ENCODE measurements around the gene MAML2.

The MAML2 gene

GRCh38 chr11:96178887-96179279, 164.1 kb downstream of the MAML2 start:
- no peak for DNase-seq

GRCh38 chr11:96178049-96178886, 164.7 kb downstream of the MAML2 start:
- DNase-seq = no peak

- no peak for DNase-seq
Measured at GRCh38 chr11:96177146-96177545, 165.8 kb downstream of the MAML2 start.

DNA sequence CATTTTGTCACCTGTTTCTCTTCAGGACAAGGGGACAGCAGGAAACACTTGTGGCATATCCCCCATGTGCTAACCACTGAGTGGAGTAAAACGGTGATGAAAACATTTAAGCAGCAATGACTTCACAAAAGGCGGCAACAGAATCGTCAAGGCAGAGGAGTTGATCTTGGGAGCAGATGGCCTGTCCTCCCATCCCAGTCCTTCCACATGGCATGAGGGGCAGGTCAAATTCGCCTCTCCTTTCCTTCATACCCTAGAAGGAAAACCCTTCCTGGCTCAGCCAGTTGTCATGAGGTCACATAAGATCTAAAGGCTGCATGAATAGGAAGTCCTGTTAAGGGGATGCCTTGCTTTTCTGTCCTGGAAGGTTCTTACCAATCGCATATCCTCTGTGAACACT, 169.1 kb downstream of the MAML2 start:
- no peak for DNase-seq

DNA sequence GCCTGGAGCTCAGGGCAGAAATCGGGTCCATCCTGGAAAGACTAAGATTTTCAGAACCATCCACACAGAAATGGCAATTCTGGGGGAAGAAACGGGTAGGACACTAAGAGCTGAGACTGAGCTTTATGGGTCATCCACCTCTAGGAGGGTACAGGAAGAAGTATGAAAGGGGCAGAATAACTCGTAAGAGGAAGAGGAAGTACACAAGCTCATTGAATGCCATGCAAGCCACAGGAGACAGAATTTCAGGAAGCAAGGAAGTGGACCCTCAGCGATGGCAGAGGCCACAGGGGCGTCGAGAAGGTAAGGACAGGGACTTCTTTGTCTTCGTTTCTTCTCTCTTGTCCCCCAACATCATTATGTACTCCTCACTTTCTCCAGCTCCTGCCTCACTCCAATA, 169.6 kb downstream of the MAML2 start:
- DNase-seq = no peak

GRCh38 chr11:96172604-96173003, 170.4 kb downstream of the MAML2 start:
- peak; percentile 57 for DNase-seq

GRCh38 chr11:96169250-96169649, 173.7 kb downstream of the MAML2 start:
- DNase-seq = no peak

DNA sequence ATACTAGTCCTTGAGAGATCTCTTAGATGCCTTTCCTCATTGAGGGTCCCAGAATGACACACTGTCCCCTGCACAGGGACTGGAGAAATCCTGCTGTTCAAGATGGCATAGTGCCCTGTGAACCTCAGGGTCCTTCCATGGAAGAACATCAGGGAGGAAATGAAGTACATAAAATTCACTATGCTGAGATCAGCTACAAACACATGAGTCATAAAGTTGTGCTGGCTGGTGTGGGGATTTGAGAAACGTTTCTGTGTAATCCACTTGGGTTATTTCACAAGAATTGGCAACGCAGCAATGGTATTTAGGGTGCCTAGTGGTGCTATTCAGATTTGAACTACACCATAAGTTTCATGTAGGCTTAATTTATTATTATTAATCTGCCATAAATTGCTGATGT, 174.4 kb downstream of the MAML2 start:
- DNase-seq = peak; percentile 91

GRCh38 chr11:96167787-96168186, 175.2 kb downstream of the MAML2 start:
- no peak for DNase-seq

DNA sequence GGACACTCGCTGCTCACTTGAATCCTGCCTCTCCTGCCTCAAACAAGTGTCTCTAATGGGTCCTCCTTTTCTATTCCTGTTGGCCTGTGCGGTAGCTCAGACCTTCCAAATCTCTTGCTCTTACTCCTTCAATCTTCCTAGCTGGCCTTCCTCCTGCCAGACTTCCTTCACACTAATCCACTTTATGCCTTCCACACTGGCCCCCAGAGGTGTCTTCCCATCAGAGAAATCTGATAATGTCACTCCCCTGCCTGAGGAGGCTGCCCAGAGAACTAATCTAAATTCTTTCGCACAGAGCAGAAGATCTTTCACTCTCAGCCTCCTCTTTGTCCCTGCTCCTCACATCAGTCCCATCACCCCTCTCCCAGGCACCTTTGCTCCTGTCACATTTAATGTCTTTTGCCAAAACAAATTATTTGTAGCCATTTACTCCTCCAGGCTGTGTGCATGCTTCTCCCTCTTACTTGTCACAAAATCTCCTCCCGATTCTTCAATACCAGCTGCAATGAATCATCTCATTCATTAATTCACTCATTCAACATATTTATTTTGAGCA, 175.7 kb downstream of the MAML2 start:
- no peak for DNase-seq

DNA sequence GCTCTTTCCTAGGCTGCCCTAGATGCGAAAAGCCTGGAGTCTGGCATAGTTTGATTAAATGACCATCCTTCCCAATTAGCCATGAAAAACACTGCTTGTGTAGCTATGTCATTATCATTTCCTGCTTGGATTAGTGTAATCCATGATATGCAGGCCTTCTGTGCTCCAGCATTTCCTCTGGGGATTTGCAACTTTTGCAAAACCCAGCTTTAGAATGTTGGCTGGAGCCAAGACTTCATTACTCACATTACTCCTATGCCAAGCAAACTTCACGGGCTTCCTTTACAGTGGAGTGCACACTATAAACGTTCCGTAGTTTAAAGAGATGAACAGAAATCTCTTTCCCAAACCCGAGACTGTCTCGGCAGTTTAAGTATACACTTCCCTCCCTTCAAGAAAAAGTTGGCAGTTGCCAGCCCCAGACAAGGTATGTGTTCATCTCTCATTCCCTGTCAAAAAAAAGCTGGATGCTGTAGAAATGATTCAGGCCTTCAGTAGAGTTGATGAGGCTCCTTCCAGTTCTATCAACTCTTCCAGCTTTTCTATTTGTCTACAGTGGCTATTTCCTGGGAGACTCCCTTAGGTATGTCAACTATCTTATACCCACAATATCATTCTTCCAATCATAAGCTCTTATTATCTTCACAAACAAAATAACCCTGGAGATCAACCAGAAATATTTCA, 180.0 kb downstream of the MAML2 start:
- peak; percentile 97 for DNase-seq

DNA sequence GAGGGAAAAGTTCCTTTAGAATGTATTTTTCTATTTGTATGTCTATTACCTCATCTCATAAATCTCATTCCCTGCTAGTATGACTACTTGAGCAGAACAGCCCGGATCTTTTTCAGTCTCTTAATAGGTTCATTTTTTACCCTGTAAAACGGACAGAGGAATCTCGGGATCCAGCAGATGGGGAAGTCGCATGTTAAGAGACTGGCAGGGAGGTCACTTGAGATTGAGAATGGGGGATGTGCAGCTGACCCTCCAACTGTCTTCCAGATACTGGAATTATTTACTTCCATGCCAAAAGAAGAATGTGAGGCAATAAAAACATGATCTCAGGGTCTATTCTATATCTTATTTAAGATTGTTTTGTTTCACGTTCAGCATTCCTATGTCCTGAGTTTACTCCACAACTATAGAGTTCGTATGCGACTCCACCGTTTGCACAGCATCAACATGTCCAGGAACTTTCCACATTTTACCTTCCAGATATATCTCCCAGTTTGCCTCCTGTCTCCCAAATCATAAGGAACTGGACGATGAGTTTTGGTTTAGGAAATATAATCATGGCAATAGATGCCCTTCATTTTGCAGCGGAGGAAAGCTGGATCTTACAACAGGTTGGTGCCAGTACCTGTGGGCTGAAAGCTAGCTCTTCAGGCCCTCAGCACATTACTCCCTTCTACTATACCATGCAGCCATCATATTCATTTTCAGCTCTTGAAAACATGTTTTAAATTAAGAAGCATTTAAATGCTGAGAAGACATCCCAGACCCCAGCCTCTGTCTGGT, 181.5 kb downstream of the MAML2 start:
- DNase-seq = peak; percentile 78

DNA sequence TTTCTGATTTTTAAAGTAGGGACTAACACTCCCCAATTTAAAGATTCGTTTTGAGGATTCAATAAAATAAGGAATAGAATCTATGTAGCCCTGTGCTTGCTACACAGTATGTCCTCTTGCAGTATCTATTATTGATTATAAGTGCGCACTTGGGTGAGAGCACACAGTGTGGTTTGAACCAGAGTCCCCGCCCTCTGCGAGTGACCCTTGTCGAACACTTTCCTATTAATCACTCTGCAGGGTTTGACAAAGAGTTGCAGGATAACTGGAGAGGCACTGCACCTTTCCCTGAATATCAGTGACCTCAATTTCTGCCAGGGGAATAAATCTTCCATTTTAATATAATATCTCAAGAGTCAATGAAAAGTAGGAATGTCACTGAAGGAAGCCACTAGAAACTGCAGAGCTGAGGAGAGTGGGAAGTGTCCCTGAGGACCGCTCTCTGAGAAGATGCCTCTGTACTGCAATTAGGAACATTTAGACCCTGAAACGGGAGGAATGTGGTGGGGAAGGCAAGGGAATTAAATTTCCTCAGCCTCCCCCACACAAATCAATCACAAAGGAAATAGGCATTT, 182.2 kb downstream of the MAML2 start:
- DNase-seq = no peak

- no peak for DNase-seq
Measured at GRCh38 chr11:96159968-96160367, 183.0 kb downstream of the MAML2 start.

DNA sequence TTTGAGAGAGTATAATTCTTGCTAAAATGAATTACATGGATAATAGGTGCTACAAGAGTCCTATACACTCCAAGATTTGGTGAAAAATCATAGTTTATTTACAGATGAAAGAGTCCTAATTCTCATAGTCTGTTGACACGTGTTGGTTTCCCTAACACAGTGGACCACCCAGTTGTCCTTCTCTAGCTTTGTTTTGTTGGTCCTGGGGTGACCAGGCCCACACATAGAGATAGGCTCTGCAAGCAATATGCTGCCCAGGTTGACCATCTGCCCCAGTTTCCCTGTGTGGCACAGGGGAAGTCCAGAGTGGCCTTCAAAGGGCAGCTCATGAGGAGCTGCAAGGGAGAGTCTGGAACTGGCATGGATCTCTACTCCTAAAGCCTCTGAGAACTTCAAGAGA, 184.9 kb downstream of the MAML2 start:
- no peak for DNase-seq

- no peak for DNase-seq
Measured at GRCh38 chr11:96157517-96157873, 185.5 kb downstream of the MAML2 start.

- no peak for DNase-seq
Measured at GRCh38 chr11:96156379-96156722, 186.6 kb downstream of the MAML2 start.

DNA sequence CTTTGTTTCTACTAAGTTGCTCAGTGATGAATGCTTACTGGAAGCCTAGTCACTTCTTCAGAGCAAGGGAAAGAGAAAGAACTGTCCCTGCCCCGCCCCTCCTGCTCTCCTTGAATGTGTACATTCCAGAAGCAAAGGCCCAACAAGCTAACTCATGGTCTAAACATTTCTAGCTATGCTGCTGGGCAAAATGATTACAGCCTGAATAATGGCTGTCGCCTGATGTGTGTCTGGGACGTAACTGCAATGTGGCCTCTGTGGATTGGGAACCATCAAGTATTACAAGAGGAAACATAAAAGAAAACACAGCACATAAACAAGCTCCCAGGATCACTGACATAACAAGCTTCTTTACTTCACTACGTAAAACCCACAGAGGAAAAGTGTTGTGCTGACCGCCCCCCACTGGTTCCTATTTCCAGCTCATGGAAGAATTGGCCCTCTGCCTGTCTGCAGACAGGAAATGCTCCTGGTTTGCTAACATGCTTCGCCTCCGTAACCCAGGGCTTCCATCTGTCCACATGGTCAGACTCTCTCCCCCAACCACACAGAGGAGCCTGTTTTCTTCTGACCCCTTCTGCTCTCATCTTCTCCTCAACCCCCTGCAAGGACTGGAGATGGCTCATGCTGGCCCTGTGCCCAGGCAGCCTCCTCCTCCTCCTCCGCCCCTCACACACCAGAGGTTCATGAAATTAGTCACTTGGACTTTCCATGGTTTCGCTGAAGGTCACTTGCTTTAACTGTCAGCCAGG, 187.2 kb downstream of the MAML2 start:
- peak; percentile 99 for DNase-seq

DNA sequence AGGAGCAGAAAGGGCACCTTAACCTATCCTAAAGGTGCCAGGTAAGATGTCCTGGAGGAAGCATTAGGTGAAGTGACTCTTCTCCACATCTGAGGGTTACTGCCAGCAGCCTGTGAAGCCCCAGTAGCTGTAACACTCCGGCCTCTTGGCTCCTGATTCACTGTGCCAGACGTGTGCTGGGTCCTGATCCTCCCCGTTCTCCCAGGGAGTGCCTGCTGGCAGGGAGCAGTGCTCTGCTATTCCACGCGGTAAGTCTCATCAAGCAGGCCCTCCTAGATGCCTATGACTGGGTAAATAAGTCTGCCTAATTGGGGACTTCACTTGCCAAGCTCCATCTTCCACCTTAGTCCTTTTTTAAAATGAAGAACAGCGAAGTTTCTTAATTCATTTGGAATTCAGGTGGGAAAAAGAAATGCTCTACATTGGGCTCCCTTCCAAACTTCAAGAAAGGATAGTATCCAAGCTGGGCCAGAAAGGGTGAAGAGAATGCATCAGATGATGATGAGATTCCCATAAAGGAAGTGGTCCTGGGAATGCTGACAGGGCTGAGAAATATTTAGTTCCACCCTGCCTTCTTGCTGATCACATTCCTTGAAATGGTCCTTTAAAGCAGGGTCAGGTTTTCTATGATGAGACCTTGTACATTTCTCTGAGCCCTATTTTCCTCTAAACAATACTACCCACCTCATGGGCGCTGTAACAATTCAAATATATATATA, 188.0 kb downstream of the MAML2 start:
- peak; percentile 90 for DNase-seq

GRCh38 chr11:96152623-96153022, 190.4 kb downstream of the MAML2 start:
- no peak for DNase-seq

- peak; percentile 62 for DNase-seq
Measured at GRCh38 chr11:96151501-96151900, 191.5 kb downstream of the MAML2 start.
